Rectal smooth muscle tissue (tissue), 1 donor: ENCODE results near the gene FOXP2.
"Not testable (repeated sequence)": the region's sequence is repeated elsewhere in the genome, so short reads cannot be mapped to it uniquely, and the experiment has no call there.

Source experiments
- H3K27ac ChIP-seq: one replicate; pipeline ENCODE4 v1.7.0; 2013; ENCODE audit warnings: low read depth, low read length, inconsistent platforms
- H3K27me3 ChIP-seq: one replicate; pipeline ENCODE4 v1.7.0; 2013; ENCODE audit warnings: low read length; ENCODE audit not compliant: control insufficient read depth, insufficient read depth
- H3K36me3 ChIP-seq: one replicate; pipeline ENCODE4 v1.7.0; 2013; ENCODE audit warnings: low read length; ENCODE audit not compliant: control insufficient read depth, insufficient read depth
- H3K4me1 ChIP-seq: one replicate; pipeline ENCODE4 v1.7.0; 2013; ENCODE audit warnings: low read length; ENCODE audit not compliant: control insufficient read depth, insufficient read depth
- H3K4me3 ChIP-seq: one replicate; pipeline ENCODE4 v1.7.0; 2013; ENCODE audit warnings: low read length
- H3K9ac ChIP-seq: one replicate; pipeline ENCODE4 v1.7.0; 2013; ENCODE audit warnings: low read length

The FOXP2 gene

DNA sequence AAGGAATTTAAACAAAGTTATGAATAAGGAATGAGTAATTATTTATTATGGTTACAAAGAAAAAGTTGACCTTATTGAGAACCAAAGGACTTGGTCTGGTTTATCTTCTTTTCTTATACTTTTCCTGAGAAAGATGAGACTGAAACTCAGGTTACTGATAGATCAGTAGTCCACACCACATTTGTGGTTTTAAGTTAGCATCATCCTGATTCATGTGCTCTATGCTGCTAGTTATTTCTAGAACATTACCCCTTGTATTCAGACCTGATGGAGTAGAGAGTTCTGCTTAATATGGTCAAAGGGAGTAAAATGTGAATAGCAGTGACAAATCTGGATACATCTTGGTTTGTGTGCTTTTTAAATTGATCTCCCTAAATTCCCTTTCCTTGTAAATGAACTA lies 63.8 kb downstream of the FOXP2 start:
- H3K4me1 ChIP-seq, result no peaks in the 10 kb centered on the region
- H3K27ac ChIP-seq, result no peak overlapping the region
- H3K4me3 ChIP-seq, result no peak overlapping the region
- no peaks in the 10 kb centered on the region for H3K36me3 ChIP-seq
- no peak overlapping the region for H3K9ac ChIP-seq
- H3K27me3 ChIP-seq, result no peaks in the 10 kb centered on the region

DNA sequence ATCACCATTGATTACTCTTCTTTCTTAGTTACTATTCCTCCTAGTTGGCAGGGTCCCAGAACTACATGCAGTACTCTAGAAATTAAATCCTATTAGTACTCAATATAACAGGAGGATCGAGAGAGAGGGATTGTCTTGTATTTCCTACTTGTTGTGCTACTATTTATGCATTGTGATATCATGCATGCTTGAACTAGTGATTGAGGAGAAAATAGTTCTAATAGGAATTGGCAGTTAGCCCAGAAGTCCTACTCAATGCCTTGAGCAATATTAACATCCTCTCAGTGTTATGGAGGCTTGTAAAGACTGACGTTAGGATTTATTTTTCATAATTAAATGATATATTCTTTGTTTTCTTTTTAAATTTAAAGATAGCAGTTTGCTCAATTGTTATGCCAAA lies 67.4 kb downstream of the FOXP2 start:
- Histone ChIP-seq H3K27ac (no peak overlapping the region), H3K4me1 (no peaks in the 10 kb centered on the region), H3K36me3 (no peaks in the 10 kb centered on the region), H3K27me3 (no peaks in the 10 kb centered on the region), H3K9ac (no peak overlapping the region), H3K4me3 (no peak overlapping the region)

DNA sequence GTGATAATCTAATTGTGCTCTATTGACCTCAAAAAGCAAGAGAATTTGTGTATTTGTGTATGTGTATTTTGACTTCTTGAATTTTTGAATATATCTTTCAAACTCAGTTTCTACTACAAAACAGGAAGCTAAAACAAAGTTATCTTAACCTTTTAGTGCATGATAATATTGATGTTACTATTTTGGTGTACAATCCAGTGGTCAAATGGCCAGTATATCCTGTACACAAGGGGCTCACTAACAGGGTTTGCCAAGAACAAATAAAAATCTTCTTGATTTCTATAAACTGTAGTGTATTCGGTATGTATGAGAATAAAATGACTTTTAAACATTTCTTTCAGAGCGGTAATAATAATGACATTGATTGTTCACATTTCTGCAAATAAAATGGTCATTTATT lies 69.6 kb downstream of the FOXP2 start:
- Histone ChIP-seq H3K27ac (no peak overlapping the region), H3K36me3 (no peaks in the 10 kb centered on the region), H3K9ac (no peak overlapping the region), H3K27me3 (no peaks in the 10 kb centered on the region), H3K4me1 (no peaks in the 10 kb centered on the region), H3K4me3 (no peak overlapping the region)

DNA sequence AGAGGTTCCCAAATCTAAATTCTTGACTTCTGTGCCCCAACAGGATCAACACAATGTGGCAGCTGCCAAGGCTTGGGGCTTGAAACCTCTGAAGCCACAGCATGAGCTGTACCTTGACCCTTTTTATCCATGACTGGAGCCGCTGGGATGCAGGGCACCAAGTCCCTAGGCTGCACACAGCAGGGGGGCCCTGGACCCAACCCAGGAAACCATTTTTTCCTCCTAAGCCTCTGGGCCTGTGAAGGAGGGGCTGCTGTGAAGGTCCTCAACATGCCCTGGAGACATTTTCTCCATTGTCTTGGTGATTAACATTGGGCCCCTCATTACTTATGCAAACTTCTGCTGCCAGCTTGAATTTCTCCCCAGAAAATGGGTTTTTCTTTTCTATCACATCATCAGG lies 72.6 kb downstream of the FOXP2 start:
- Histone ChIP-seq H3K27ac (no peak overlapping the region), H3K4me1 (no peaks in the 10 kb centered on the region), H3K36me3 (no peaks in the 10 kb centered on the region), H3K4me3 (no peak overlapping the region), H3K9ac (no peak overlapping the region), H3K27me3 (no peaks in the 10 kb centered on the region)

DNA sequence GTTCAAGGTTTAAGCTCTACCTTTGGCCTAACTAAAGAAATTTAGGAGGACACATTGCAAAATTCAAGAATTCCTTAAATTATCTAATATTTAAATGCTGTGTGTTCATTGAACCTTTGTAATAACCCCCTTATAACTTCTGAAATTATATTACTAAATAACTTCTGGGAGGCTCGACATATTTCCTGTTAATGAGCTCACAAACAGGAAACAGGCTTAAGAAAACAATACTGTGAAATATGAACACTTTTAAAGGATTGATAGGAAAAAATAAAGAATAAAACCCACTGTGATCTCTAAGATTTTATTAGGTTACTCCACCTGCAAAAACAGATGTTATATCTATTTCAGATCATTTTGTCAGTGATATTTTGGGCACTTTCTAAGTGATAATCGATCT lies 74.1 kb downstream of the FOXP2 start:
- Histone ChIP-seq H3K4me1 (no peaks in the 10 kb centered on the region), H3K27me3 (no peaks in the 10 kb centered on the region), H3K9ac (no peak overlapping the region), H3K4me3 (no peak overlapping the region), H3K36me3 (no peaks in the 10 kb centered on the region), H3K27ac (no peak overlapping the region)

DNA sequence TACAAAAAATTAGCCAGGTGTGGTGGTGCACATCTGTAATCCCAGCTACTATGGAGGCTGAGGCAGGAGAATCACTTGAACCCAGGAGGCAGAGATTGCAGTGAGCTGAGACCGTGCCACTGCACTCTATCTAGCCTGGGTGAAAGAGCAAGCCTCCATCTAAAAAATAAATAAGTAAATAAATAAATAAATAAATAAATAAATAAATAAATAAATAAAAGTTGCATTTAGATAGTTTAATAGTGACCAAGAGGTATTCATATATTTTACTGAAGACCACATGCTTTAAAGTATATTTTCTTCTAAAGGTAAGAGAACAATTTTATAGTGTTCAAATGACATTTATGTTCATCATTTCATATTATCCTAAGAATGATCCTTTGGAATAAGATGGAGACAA lies 82.9 kb downstream of the FOXP2 start:
- not testable (repeated sequence) for H3K4me1 ChIP-seq, H3K27me3 ChIP-seq, H3K9ac ChIP-seq

DNA sequence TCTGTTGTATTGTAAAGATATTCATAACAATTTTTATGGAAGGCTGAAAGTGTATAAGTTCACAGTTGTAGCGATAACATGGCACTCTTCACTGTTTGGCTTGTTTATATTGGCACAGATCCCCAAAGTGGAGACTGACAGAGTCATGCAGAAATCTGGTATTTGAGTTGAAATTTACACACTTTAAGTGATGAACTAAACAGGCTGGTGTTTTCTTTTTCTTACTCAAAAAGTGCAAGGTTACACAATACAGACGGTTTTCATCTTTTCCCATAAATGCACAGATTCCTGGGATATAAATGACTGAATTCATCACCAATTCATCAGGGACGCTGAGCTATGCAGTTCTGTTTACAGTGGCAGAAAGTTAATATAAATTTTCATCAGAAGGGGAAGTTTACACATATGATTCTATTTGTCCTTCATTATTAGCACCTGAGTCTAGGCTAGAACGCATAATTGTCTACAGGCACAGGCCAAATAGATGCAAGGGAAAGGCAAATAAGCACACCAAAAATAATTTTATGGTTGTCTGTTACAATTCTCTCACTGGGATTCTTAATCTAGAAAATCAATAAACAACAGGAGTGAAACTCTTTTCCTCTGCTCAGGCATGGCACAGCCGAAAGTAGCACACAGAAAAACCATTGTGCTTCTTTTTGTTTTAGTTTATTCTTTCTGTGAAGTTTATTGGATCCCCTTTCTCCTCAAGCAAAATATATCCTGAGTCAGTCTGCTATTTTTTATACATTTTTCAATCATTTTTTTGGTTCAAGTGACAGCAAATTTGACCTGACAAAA lies 88.0 kb downstream of the FOXP2 start:
- Histone ChIP-seq H3K4me1 (peaks cover 5% of the 10 kb centered on the region), H3K36me3 (no peaks in the 10 kb centered on the region), H3K27me3 (no peaks in the 10 kb centered on the region), H3K4me3 (no peak overlapping the region), H3K9ac (no peak overlapping the region), H3K27ac (no peak overlapping the region)

More for the DNA sequence above, 82.9 kb downstream of the FOXP2 start:
- not testable (repeated sequence) for H3K4me3 ChIP-seq, H3K27ac ChIP-seq, H3K36me3 ChIP-seq

DNA sequence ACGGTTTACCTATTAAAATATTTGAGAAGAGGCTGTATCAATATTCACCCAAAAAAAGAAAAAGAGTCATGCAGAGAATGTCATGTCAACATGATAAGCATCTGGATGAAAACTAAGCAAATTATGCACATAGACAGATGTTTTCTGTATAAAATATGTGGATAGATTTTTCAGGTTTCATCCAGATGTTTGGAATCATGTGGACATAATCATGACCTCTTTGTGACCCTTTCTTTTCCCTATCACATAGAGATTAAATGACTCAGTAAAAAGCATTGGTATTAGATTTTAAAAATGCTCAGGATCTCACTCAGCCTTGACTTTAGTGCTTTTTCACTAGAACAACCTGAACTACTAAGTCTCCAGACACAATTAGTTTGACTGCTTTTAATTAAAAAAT lies 90.0 kb downstream of the FOXP2 start:
- Histone ChIP-seq H3K4me1 (peaks cover 5% of the 10 kb centered on the region), H3K9ac (no peak overlapping the region), H3K36me3 (no peaks in the 10 kb centered on the region), H3K27ac (no peak overlapping the region), H3K27me3 (no peaks in the 10 kb centered on the region), H3K4me3 (no peak overlapping the region)

DNA sequence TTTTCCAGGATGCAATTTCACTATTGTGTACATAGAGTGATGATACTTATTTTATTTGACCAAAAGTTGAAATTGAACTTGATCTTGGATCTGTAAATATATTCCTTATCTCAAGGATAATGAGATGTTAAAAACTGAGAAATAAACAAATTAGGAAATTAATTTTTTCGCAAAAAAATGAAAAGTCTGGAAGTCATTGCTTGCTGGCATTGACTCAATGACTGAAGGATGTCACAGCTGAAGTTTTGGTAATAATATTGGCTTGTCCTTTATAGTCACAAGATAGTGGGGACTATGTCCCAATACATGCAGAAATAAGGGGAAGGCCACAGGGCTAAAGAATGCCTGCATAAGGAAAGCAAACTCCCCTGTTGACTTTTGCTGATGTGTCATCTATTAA lies 92.8 kb downstream of the FOXP2 start:
- Histone ChIP-seq H3K4me3 (no peak overlapping the region), H3K27me3 (no peaks in the 10 kb centered on the region), H3K27ac (no peak overlapping the region), H3K4me1 (peaks cover 3% of the 10 kb centered on the region), H3K9ac (no peak overlapping the region), H3K36me3 (no peaks in the 10 kb centered on the region)

DNA sequence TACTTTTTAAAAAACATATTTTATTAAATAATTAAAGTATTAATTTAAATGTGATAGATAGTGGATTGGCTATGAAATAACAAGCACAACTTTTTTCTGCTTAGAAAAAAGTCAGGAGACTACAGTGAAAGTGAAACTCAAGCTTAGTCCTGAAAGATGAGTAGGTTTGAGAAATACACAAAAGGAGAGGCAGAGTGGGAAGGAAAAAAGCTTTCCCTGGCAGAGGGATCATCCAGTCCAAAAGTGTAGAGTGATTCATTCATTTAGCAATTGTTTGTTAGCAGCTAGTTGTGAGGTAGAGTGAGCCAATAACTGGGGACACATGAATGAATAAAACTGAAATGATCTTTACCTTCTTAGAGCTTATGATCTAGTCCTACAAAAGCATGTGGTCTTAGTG lies 93.5 kb downstream of the FOXP2 start:
- Histone ChIP-seq H3K27ac (peak overlapping the region; percentile 44), H3K4me3 (no peak overlapping the region), H3K4me1 (no peaks in the 10 kb centered on the region), H3K36me3 (no peaks in the 10 kb centered on the region), H3K27me3 (no peaks in the 10 kb centered on the region), H3K9ac (no peak overlapping the region)

DNA sequence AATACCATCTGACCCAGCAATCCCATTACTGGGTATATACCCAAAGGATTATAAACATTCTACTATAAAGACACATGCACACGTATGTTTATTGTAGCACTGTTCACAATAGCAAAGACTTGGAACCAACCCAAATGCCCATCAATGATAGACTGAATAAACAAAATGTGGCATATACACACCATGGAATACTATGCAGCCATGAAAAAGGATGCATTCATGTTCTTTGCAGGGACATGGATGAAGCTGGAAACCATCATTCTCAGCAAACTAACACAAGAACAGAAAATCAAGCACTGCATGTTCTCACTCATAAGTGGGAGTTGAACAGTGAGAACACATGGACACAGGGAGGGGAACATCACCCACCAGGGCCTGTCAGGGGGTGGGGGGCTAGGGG lies 96.2 kb downstream of the FOXP2 start:
- not testable (repeated sequence) for H3K27me3 ChIP-seq, H3K27ac ChIP-seq, H3K36me3 ChIP-seq, H3K4me1 ChIP-seq, H3K9ac ChIP-seq, H3K4me3 ChIP-seq

DNA sequence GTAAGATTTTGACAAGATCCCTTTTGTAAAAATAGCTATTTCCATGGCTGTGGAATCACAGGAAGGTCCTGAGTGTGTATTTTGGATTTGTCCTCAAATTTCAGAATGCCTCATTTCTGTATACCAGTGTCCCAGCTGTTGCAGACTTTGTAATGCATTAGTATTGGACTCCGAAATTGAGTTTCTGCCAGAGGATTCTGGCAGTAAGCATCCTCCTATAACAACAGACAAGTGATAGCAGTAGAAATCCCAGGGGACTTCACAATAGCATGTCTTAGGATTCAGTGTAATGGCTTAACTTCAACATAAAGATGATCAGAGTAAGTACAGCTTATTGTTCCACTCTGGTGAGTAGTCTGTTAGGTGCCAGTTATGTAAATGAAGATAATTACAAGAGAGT lies 104.6 kb downstream of the FOXP2 start:
- Histone ChIP-seq H3K4me1 (no peaks in the 10 kb centered on the region), H3K4me3 (no peak overlapping the region), H3K36me3 (no peaks in the 10 kb centered on the region), H3K27ac (no peak overlapping the region), H3K27me3 (no peaks in the 10 kb centered on the region), H3K9ac (no peak overlapping the region)

DNA sequence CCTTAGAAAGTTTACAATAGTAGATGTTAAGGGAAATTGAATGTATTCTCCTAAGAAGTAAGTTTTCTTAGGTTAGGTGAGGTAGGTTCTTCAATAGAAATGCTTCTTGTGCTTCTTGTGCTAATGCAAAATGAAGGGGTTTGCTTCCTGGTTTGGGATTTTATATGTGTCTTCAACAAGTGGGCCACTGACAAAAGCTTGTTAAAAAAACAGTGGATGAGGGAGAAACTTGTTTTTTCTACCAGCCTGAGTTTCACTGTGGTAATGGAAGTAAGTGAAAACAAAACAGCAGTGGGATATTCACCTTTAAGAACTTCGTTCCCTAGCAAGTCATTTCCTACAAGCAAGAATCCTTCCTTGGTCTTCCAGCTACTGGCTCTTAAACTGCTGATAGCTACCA lies 107.5 kb downstream of the FOXP2 start:
- Histone ChIP-seq H3K9ac (no peak overlapping the region), H3K27ac (no peak overlapping the region), H3K27me3 (no peaks in the 10 kb centered on the region)

More for the DNA sequence above, 107.5 kb downstream of the FOXP2 start:
- no peaks in the 10 kb centered on the region for H3K4me1 ChIP-seq
- no peaks in the 10 kb centered on the region for H3K36me3 ChIP-seq
- H3K4me3 ChIP-seq, result no peak overlapping the region
